ENCODE measurements around the gene PLD1. TPM values are rescaled to one million over a fixed set of nuclear protein-coding genes. Genes with fewer than 3 reads are reported as not detected.

PLD1 gene
- total RNA-seq, 1 experiment from 2014 or later: 32.5 TPM

DNA sequence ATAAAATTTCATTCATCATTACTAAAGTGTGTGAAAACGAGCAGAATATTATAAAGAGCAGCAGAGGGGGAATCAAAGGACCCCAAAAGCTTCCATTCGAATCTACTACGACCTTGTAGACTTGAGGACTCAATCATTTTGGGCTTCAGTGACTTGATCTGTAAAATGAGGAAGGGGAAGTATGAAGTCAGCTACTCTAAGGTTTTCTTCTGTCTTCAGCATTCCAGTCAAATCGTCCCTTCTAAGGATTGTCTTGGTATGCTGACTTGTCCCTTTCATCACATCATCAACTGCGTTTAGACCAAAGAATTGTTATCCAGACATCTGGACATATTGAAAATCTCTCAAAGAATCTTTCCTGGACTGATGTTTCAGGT lies 44.8 kb downstream of the PLD1 start:
- Histone ChIP-seq H2AFZ (no peak overlapping the region), H3K4me2 (no peak overlapping the region), H3K27me3 (ENCODE audit: insufficient read depth, low read depth) (no peaks in the 10 kb centered on the region), H3K4me3 (no peak overlapping the region), H3K9me2 (ENCODE audit: insufficient read depth) (0 out of 2 replicates have a peak, but pooled peaks cover 3% of the 10 kb centered on the region), H3K79me2 (ENCODE audit: low read depth) (0 out of 2 replicates have a peak, but pooled peaks cover 4% of the 10 kb centered on the region), H3K36me3 (ENCODE audit: low read depth) (no peaks in the 10 kb centered on the region), H3K4me1 (replicated peaks; ENCODE audit: insufficient read depth) (no peaks in the 10 kb centered on the region), H3K9me3 (ENCODE audit: insufficient read depth, low read depth) (no peaks in the 10 kb centered on the region), H3K27ac (no peak overlapping the region), H4K20me1 (ENCODE audit: insufficient read depth) (0 out of 2 replicates have a peak, but pooled peaks cover 3% of the 10 kb centered on the region), H3F3A (ENCODE audit: insufficient read depth, low read depth) (peaks cover 5% of the 10 kb centered on the region; the same call in 1 of the 2 replicates)
- no TSS peak for BruUV-seq (replicated peaks)
- POLR2A ChIA-PET (ENCODE audit: unreplicated experiment): interaction anchor here (0.6 kb wide), 1 partner anchor 705 kb away, joined by 8 read pairs; no protein-coding TSS in a partner anchor
- CTCF ChIA-PET: no interaction called here
- intact Hi-C loops (cut with micrococcal nuclease; ENCODE audit: unreplicated experiment): no loop called here
- no peak for DNase-seq
- TF ChIP-seq, protein P1, sequence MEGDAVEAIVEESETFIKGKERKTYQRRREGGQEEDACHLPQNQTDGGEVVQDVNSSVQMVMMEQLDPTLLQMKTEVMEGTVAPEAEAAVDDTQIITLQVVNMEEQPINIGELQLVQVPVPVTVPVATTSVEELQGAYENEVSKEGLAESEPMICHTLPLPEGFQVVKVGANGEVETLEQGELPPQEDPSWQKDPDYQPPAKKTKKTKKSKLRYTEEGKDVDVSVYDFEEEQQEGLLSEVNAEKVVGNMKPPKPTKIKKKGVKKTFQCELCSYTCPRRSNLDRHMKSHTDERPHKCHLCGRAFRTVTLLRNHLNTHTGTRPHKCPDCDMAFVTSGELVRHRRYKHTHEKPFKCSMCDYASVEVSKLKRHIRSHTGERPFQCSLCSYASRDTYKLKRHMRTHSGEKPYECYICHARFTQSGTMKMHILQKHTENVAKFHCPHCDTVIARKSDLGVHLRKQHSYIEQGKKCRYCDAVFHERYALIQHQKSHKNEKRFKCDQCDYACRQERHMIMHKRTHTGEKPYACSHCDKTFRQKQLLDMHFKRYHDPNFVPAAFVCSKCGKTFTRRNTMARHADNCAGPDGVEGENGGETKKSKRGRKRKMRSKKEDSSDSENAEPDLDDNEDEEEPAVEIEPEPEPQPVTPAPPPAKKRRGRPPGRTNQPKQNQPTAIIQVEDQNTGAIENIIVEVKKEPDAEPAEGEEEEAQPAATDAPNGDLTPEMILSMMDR (conservative IDR thresholded peaks at IDR 0.05): no peak
- no peak for TF ChIP-seq EZH2 (IDR thresholded peaks at IDR 0.05; ENCODE audit: low read depth)

DNA sequence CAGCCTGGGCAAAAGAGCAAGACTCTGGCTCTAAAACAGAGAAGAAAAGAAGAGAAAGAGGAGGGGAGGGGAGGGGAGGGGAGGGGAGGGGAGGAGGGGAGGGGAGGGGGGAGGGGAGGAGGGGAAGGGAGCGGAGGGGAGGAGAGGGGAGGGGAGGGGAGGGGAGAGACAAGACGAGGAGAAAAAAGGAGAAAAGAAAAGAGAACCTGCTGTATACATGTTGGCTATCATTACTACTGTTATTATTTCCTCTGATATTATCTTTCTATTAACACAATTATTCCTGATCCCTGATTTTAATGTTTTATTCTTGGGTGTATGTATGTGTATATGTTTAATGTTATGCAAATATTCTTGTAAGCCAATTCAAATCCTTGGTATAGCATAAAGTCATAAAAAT lies 46.9 kb downstream of the PLD1 start:
- H3K27ac ChIP-seq: no peak overlapping the region
- H3K27me3 ChIP-seq (ENCODE audit: insufficient read depth, low read depth): no peaks in the 10 kb centered on the region
- no TSS peak for BruUV-seq (replicated peaks)
- H3K36me3 ChIP-seq (ENCODE audit: low read depth): no peaks in the 10 kb centered on the region
- no peak overlapping the region for H3K4me2 ChIP-seq
- no peaks in the 10 kb centered on the region for H3K79me2 ChIP-seq (ENCODE audit: low read depth)
- H3K4me1 ChIP-seq (replicated peaks; ENCODE audit: insufficient read depth): no peaks in the 10 kb centered on the region
- H4K20me1 ChIP-seq (ENCODE audit: insufficient read depth): 0 out of 2 replicates have a peak, but pooled peaks cover 3% of the 10 kb centered on the region
- CTCF ChIA-PET: interaction anchor here (0.6 kb wide), 2 partner anchors 151 to 802 kb away, joined by 4 to 6 read pairs; no protein-coding TSS in a partner anchor
- no peak overlapping the region for H2AFZ ChIP-seq
- no peak for DNase-seq
- POLR2A ChIA-PET (ENCODE audit: unreplicated experiment): interaction anchor here (0.6 kb wide), 2 partner anchors 331 to 585 kb away, joined by 3 to 4 read pairs; no protein-coding TSS in a partner anchor
- TF ChIP-seq, protein P1 (conservative IDR thresholded peaks at IDR 0.05): no peak
- no peak for TF ChIP-seq EZH2 (IDR thresholded peaks at IDR 0.05; ENCODE audit: low read depth)
- peaks cover 5% of the 10 kb centered on the region; the same call in 1 of the 2 replicates for H3F3A ChIP-seq (ENCODE audit: insufficient read depth, low read depth)
- H3K9me3 ChIP-seq (ENCODE audit: insufficient read depth, low read depth): no peaks in the 10 kb centered on the region
- intact Hi-C loops (cut with micrococcal nuclease; ENCODE audit: unreplicated experiment): no loop called here
- H3K4me3 ChIP-seq: no peak overlapping the region
- H3K9me2 ChIP-seq (ENCODE audit: insufficient read depth): 0 out of 2 replicates have a peak, but pooled peaks cover 3% of the 10 kb centered on the region

DNA sequence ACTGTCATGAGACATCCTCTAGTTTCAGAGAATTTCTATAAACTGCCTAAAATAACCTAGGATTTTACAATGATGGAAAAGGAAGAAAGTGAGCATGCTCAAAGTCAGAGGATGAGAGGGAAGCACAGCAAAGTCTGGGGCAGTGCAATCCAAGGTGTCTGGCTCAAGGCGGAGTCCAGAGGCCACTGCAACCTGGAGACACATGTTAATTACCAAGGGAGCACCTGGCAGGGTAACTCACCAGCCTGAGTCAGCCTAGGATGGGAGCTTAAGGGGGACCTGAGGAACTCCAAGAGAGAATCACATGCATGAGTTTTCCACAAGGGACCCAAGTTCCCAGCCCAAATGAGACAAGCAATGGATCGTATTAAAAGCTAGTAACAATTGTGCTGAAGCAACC lies 49.8 kb downstream of the PLD1 start:
- DNase-seq: no peak
- Histone ChIP-seq H4K20me1 (ENCODE audit: insufficient read depth) (0 out of 2 replicates have a peak, but pooled peaks cover 2% of the 10 kb centered on the region), H3K9me3 (ENCODE audit: insufficient read depth, low read depth) (no peaks in the 10 kb centered on the region), H3K27me3 (ENCODE audit: insufficient read depth, low read depth) (no peaks in the 10 kb centered on the region), H3F3A (ENCODE audit: insufficient read depth, low read depth) (peaks cover 1% of the 10 kb centered on the region; the same call in 1 of the 2 replicates), H2AFZ (no peak overlapping the region), H3K4me2 (no peak overlapping the region), H3K36me3 (ENCODE audit: low read depth) (no peaks in the 10 kb centered on the region), H3K4me1 (replicated peaks; ENCODE audit: insufficient read depth) (no peaks in the 10 kb centered on the region), H3K4me3 (no peak overlapping the region), H3K27ac (no peak overlapping the region), H3K79me2 (ENCODE audit: low read depth) (no peaks in the 10 kb centered on the region), H3K9me2 (ENCODE audit: insufficient read depth) (0 out of 2 replicates have a peak, but pooled peaks cover 3% of the 10 kb centered on the region)
- intact Hi-C loops (cut with micrococcal nuclease; ENCODE audit: unreplicated experiment): no loop called here
- no peak for TF ChIP-seq EZH2 (IDR thresholded peaks at IDR 0.05; ENCODE audit: low read depth)
- TF ChIP-seq, protein P1 (conservative IDR thresholded peaks at IDR 0.05): no peak
- ChIA-PET POLR2A (ENCODE audit: unreplicated experiment) (interaction anchor here (0.5 kb wide), 1 partner anchor 81 kb away, joined by 4 read pairs; no protein-coding TSS in a partner anchor), CTCF (no interaction called here)
- no TSS peak for BruUV-seq (replicated peaks)

Data from PC-9 (cell line).